GM18520 (cell line): Measurements from ENCODE around the gene ST6GALNAC5.
A peak's percentile ranks its signal among the peaks of the same experiment; 100 is the strongest.
"Not testable (repeated sequence)": the region's sequence is repeated elsewhere in the genome, so short reads cannot be mapped to it uniquely, and the experiment has no call there.

Experiments
- ATAC-seq: cut with Tn5 transposase; IDR thresholded peaks from one replicate; pipeline ENCODE4 v1.9.1; 2021; ENCODE audit not compliant: unreplicated experiment

The ST6GALNAC5 gene

GRCh38 chr1:76933847-76934815 lies 66.9 kb downstream of the ST6GALNAC5 start:
- no peak for ATAC-seq

- ATAC-seq, result no peak
These were observed 71.0 kb downstream of the ST6GALNAC5 start for GRCh38 chr1:76938304-76938703.

- ATAC-seq, result peak; percentile 59
These were observed 72.0 kb downstream of the ST6GALNAC5 start for GRCh38 chr1:76939050-76939816.

GRCh38 chr1:76939817-76940216 lies 72.5 kb downstream of the ST6GALNAC5 start:
- ATAC-seq, result no peak

- no peak for ATAC-seq
These were observed 73.5 kb downstream of the ST6GALNAC5 start for GRCh38 chr1:76940571-76941335.

- no peak for ATAC-seq
These were observed 75.3 kb downstream of the ST6GALNAC5 start for GRCh38 chr1:76942549-76942948.

GRCh38 chr1:76944942-76945341 lies 77.7 kb downstream of the ST6GALNAC5 start:
- ATAC-seq, result no peak

GRCh38 chr1:76948846-76949245 lies 81.6 kb downstream of the ST6GALNAC5 start:
- no peak for ATAC-seq

- no peak for ATAC-seq
These were observed 82.2 kb downstream of the ST6GALNAC5 start for GRCh38 chr1:76949503-76949902.

GRCh38 chr1:76950306-76950705 lies 83.0 kb downstream of the ST6GALNAC5 start:
- no peak for ATAC-seq

- no peak for ATAC-seq
These were observed 83.9 kb downstream of the ST6GALNAC5 start for GRCh38 chr1:76951153-76951552.

- no peak for ATAC-seq
These were observed 88.4 kb downstream of the ST6GALNAC5 start for GRCh38 chr1:76955652-76956051.

GRCh38 chr1:76957961-76958360 lies 90.7 kb downstream of the ST6GALNAC5 start:
- no peak for ATAC-seq

GRCh38 chr1:76958828-76959227 lies 91.5 kb downstream of the ST6GALNAC5 start:
- no peak for ATAC-seq

GRCh38 chr1:76959556-76959955 lies 92.3 kb downstream of the ST6GALNAC5 start:
- ATAC-seq, result no peak

GRCh38 chr1:76961181-76961819 lies 94.0 kb downstream of the ST6GALNAC5 start:
- no peak for ATAC-seq

- no peak for ATAC-seq
These were observed 94.5 kb downstream of the ST6GALNAC5 start for GRCh38 chr1:76961820-76962207.

- ATAC-seq, result not testable (repeated sequence)
These were observed 114.0 kb downstream of the ST6GALNAC5 start for GRCh38 chr1:76981267-76981666.

GRCh38 chr1:76989976-76990375 lies 122.7 kb downstream of the ST6GALNAC5 start:
- ATAC-seq, result no peak

GRCh38 chr1:76993036-76993435 lies 125.8 kb downstream of the ST6GALNAC5 start:
- ATAC-seq, result no peak
